ENCODE measurements around the gene USP54.
A peak's percentile ranks its signal among the peaks of the same experiment; 100 is the strongest.

The USP54 gene

DNA sequence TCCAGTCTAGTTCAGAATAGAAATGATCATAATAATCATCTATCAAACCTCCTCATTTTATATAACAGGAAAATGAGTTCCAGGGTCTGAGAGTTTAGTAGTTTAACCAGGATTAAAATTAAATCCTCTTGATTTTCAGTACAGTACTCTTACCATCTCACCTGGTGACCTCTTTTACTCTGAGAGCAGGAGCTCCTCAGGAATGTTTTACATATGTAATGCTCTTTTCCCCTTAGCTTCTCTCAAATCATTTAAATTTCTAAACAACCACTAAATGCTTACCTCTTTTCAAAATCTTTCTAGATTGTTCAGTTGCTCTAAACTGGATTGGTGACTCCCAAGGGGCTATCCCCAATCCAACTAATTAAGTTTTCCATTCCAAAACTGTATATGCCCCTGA, 85.1 kb downstream of the USP54 start:
- FAIRE-seq = no peak
- DNase-seq (ENCODE audit: insufficient read length, low spot score) = no peak
- TF ChIP-seq POU2F2 (IDR thresholded peaks at IDR 0.05; ENCODE audit: low read depth, low read length) (no peak), POLR2A (IDR thresholded peaks at IDR 0.05; ENCODE audit: low read depth, low read length) (no peak), TAF1 (IDR thresholded peaks at IDR 0.05; ENCODE audit: low read depth, low read length) (no peak), PAX5 (IDR thresholded peaks at IDR 0.05; ENCODE audit: insufficient read depth, low read length, severe bottlenecking) (no peak), SPI1 (IDR thresholded peaks at IDR 0.05; ENCODE audit: low read depth, low read length) (no peak), POLR2AphosphoS5 (IDR thresholded peaks at IDR 0.05; ENCODE audit: low read depth, low read length) (no peak)

DNA sequence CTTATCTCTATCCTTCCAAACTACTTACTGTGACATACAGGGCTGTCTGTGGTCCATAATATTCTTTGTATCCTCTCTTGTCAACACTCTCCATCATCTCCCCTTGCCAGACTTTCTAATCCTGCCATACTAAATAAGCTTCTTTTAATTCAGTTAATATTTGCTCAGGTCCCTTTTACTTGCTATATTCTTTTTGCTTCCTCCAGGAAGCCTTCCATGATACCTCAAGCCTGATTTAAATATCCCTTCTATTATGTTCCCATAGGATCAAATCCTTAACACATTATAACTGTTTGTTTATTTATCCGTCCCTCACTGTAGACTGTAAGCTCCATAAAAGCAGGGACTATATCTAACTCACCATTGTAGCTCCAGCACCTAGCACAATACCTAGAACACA, 88.1 kb downstream of the USP54 start:
- DNase-seq (ENCODE audit: insufficient read length, low spot score) = no peak
- no peak for TF ChIP-seq POLR2A (IDR thresholded peaks at IDR 0.05; ENCODE audit: low read depth, low read length)
- TF ChIP-seq TAF1 (IDR thresholded peaks at IDR 0.05; ENCODE audit: low read depth, low read length) = no peak
- no peak for TF ChIP-seq PAX5 (IDR thresholded peaks at IDR 0.05; ENCODE audit: insufficient read depth, low read length, severe bottlenecking)
- TF ChIP-seq SPI1 (IDR thresholded peaks at IDR 0.05; ENCODE audit: low read depth, low read length) = no peak
- TF ChIP-seq POLR2AphosphoS5 (IDR thresholded peaks at IDR 0.05; ENCODE audit: low read depth, low read length) = no peak
- no peak for TF ChIP-seq POU2F2 (IDR thresholded peaks at IDR 0.05; ENCODE audit: low read depth, low read length)
- no peak for FAIRE-seq

DNA sequence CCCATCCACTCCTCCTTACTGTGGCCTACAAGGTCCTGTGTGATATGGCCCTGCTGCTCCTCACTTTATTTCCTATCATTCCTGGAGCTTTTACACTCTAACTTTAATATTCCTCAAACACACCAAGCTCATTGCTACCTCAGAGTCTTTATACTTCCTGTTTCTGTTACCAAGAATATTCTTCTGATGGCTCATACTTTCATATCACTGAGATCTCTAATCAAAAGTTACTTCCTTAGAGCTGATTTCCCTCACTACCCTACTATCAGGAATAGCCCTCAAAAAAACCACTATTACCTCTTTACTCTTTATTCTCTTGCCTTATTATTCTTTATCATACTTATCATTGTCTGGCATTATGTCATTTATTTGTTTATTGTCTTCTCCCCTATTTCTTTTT, 89.5 kb downstream of the USP54 start:
- DNase-seq (ENCODE audit: insufficient read length, low spot score) = no peak
- no peak for TF ChIP-seq POU2F2 (IDR thresholded peaks at IDR 0.05; ENCODE audit: low read depth, low read length)
- no peak for TF ChIP-seq PAX5 (IDR thresholded peaks at IDR 0.05; ENCODE audit: insufficient read depth, low read length, severe bottlenecking)
- no peak for TF ChIP-seq POLR2AphosphoS5 (IDR thresholded peaks at IDR 0.05; ENCODE audit: low read depth, low read length)
- TF ChIP-seq TAF1 (IDR thresholded peaks at IDR 0.05; ENCODE audit: low read depth, low read length) = no peak
- no peak for TF ChIP-seq SPI1 (IDR thresholded peaks at IDR 0.05; ENCODE audit: low read depth, low read length)
- no peak for TF ChIP-seq POLR2A (IDR thresholded peaks at IDR 0.05; ENCODE audit: low read depth, low read length)
- no peak for FAIRE-seq

DNA sequence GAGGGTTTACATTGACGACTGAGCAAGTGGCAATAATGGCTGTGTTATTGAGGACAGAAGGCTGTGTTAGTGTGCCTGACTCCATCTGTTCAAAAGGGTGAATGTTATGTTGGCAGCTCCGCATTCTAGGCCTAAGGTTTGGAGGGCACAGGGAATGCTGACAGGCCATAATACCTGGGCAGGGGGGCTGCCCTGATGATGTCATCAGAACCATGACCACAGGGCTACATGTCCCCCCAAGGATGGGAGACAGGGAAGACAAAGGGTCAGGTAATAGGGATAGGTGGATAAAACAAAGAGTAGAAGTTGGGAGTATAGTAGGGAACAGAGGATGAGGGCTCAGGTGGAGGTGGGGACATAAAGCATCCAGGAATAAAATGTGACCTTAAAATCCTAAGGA, 93.5 kb downstream of the USP54 start:
- TF ChIP-seq POLR2A (IDR thresholded peaks at IDR 0.05; ENCODE audit: low read depth, low read length) = no peak
- TF ChIP-seq POU2F2 (IDR thresholded peaks at IDR 0.05; ENCODE audit: low read depth, low read length) = no peak
- no peak for TF ChIP-seq POLR2AphosphoS5 (IDR thresholded peaks at IDR 0.05; ENCODE audit: low read depth, low read length)
- TF ChIP-seq SPI1 (IDR thresholded peaks at IDR 0.05; ENCODE audit: low read depth, low read length) = no peak
- TF ChIP-seq PAX5 (IDR thresholded peaks at IDR 0.05; ENCODE audit: insufficient read depth, low read length, severe bottlenecking) = no peak
- TF ChIP-seq TAF1 (IDR thresholded peaks at IDR 0.05; ENCODE audit: low read depth, low read length) = no peak
- no peak for FAIRE-seq
- DNase-seq (ENCODE audit: insufficient read length, low spot score) = no peak

DNA sequence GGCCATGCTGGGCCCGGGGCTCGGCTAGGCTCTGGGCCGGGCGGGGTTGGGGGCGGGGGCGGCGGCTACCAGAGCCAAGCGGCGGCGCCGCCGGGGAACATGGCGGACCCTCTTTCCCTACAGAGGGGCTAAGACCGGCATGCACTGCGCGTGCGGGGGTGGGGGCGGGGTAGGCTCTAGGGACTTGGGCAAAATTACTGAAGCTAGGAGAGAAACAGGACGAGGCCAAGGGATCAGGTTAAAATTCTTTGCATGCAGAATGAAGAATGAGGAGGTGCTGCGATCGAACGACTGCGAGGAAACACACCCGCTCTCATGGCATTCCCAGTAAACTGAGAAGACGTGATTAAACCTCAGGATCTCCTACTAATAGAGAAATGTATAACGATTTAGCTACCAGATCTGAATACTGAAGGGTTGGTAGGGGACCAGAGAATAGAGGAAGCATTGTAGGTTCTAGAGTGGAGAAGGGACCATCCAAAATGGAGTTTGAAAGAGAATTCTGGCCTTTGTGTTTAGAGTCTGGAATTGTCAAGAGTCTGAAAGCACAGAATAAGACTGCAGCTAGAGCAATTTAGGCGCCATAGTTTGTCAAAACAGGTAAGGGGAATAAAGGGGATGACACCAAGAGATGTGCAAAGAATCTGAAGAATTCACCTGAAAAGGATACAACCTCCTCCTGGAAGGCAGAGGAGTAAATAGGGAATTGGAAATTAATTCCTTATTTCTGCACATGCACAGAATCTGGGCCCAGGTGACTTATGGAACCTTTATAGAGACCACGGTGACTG, 95.1 kb downstream of the USP54 start, which contains the start of gene PPP3CB:
TSS of gene PPP3CB (minus strand) at position 141 of the 791 bp plus-strand sequence. CDS start at position 6, 135 bp downstream.
- FAIRE-seq = peak; percentile 92
- TF ChIP-seq TAF1 (IDR thresholded peaks at IDR 0.05; ENCODE audit: low read depth, low read length) (no peak), POU2F2 (IDR thresholded peaks at IDR 0.05; ENCODE audit: low read depth, low read length) (peak; percentile 61; the same call in 1 of the 2 replicates)
- DNase-seq (ENCODE audit: insufficient read length, low spot score) = peak; percentile 71

DNA sequence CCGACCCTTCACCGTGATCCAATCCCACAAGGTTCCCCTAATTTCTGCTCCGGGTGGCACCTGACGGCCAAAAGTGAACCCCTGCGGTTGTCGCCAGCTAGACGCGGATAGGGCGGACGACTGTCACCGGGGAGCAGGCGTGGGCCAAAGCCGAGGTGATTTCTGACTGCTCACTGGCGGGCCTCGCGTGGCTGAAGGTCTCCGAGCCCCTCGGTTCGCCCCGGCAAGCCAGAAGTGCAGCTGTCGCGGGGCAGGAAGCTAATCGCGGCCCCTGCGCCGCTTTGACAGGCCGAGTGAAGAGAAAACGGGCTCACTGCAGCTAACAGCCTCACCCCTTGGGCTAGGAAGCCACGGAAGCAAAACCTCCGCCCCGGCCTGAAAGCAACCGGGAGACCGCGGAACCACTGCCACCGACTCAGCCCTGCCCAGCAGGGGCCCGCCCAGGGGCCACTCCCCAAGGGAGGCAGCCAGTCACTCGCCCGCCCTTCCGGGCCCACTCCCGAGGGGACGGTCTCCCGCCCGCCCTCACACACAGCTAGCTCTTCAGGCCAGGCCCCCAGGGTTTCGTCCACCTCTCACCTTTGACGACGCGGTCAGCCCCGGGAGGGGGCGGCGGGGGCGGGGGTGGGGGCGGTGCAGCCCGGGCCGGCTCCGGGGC, 95.8 kb downstream of the USP54 start:
- peak; percentile 84 for DNase-seq (ENCODE audit: insufficient read length, low spot score)
- peak; percentile 75 for TF ChIP-seq POLR2AphosphoS5 (IDR thresholded peaks at IDR 0.05; ENCODE audit: low read depth, low read length)
- no peak for TF ChIP-seq PAX5 (IDR thresholded peaks at IDR 0.05; ENCODE audit: insufficient read depth, low read length, severe bottlenecking)
- TF ChIP-seq SPI1 (IDR thresholded peaks at IDR 0.05; ENCODE audit: low read depth, low read length) = no peak
- peak; percentile 87 for TF ChIP-seq POLR2A (IDR thresholded peaks at IDR 0.05; ENCODE audit: low read depth, low read length)
- peak; percentile 41; the same call in 1 of the 2 replicates for TF ChIP-seq TAF1 (IDR thresholded peaks at IDR 0.05; ENCODE audit: low read depth, low read length)
- TF ChIP-seq POU2F2 (IDR thresholded peaks at IDR 0.05; ENCODE audit: low read depth, low read length) = no peak
- FAIRE-seq = no peak

DNA sequence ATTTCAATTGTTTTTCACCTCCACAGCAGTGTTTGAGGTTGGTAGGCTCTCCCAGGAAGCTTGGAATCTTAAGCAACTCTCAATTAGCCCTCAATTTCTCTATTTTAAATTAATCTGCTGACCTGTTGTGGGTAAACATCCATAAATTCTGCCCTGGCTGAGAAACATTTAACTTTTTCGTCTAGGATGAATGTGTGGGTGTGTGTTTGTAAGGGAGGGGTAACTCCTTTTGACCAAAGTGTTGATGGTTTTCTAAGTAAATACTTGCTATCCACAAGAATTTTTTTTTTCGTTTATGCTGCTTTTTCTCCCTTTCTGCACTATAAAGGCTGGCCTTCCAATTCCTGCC, 96.3 kb downstream of the USP54 start:
- TF ChIP-seq PAX5 (IDR thresholded peaks at IDR 0.05; ENCODE audit: insufficient read depth, low read length, severe bottlenecking) = no peak
- DNase-seq (ENCODE audit: insufficient read length, low spot score) (no peak), FAIRE-seq (no peak)

DNA sequence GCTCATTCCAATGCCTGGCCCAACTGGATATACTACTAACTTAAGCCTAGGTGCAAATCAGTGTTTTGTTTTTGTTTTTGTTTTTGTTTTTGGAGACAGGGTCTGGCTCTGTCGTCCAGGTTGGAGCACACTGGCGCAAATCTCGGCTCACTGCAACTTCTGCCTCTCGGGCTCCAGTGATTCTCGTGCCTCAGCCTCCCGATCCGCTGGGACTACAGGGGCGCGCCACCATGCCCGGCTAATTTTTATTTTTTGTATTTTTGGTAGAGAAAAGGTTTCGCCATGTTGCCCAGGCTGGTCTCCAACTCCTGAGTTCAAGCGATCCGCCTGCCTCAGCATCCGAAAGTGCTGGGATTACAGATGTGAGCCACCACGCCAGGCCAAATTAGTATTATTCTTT, 96.9 kb downstream of the USP54 start:
- no peak for DNase-seq (ENCODE audit: insufficient read length, low spot score)
- TF ChIP-seq POLR2A (IDR thresholded peaks at IDR 0.05; ENCODE audit: low read depth, low read length) (no peak), SPI1 (IDR thresholded peaks at IDR 0.05; ENCODE audit: low read depth, low read length) (no peak), TAF1 (IDR thresholded peaks at IDR 0.05; ENCODE audit: low read depth, low read length) (no peak), POLR2AphosphoS5 (IDR thresholded peaks at IDR 0.05; ENCODE audit: low read depth, low read length) (no peak)
- FAIRE-seq = no peak

DNA sequence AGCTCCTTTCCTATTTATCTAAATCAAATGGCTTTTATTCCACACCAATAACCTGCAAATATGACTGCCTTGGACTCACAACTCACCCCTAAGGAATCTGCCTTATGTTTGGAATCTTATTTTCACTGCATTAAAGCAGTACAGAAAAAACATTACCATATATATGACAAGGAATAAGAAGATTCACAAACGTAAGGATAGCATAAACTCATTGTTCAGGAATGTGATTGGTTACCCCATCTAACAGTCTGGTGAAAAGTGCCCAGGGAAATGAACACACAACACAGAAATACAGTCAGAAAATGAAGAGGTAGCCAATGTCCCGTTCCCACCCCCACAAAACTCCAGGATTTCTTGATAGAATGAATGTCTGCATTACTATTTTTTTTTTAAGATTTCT, 97.4 kb downstream of the USP54 start:
- TF ChIP-seq POLR2AphosphoS5 (IDR thresholded peaks at IDR 0.05; ENCODE audit: low read depth, low read length) = no peak
- TF ChIP-seq TAF1 (IDR thresholded peaks at IDR 0.05; ENCODE audit: low read depth, low read length) = no peak
- TF ChIP-seq PAX5 (IDR thresholded peaks at IDR 0.05; ENCODE audit: insufficient read depth, low read length, severe bottlenecking) = no peak
- TF ChIP-seq POU2F2 (IDR thresholded peaks at IDR 0.05; ENCODE audit: low read depth, low read length) = no peak
- no peak for TF ChIP-seq POLR2A (IDR thresholded peaks at IDR 0.05; ENCODE audit: low read depth, low read length)
- no peak for TF ChIP-seq SPI1 (IDR thresholded peaks at IDR 0.05; ENCODE audit: low read depth, low read length)
- DNase-seq (ENCODE audit: insufficient read length, low spot score) = no peak

DNA sequence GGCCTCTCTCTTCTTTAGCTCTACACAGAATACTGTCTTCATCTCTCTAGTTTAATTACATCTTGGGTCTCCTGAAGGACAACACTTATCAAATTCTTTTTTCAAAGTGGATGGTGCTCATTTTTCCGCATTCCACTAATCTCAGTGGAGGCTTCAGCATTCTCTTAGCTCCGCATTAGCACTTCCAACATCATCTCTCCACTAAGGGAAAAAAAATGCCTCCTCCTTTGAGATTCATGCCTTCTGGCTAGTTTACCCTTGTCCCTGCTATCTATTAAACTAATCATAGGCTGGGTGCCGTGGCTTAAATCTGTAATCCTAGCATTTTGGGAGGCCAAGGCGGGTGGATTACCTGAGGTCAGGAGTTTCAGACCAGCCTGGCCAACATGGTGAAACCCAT, 104.5 kb downstream of the USP54 start:
- no peak for FAIRE-seq
- no peak for DNase-seq (ENCODE audit: insufficient read length, low spot score)
- TF ChIP-seq TAF1 (IDR thresholded peaks at IDR 0.05; ENCODE audit: low read depth, low read length) = no peak
- TF ChIP-seq POU2F2 (IDR thresholded peaks at IDR 0.05; ENCODE audit: low read depth, low read length) = no peak
- no peak for TF ChIP-seq SPI1 (IDR thresholded peaks at IDR 0.05; ENCODE audit: low read depth, low read length)
- no peak for TF ChIP-seq POLR2AphosphoS5 (IDR thresholded peaks at IDR 0.05; ENCODE audit: low read depth, low read length)
- no peak for TF ChIP-seq PAX5 (IDR thresholded peaks at IDR 0.05; ENCODE audit: insufficient read depth, low read length, severe bottlenecking)
- TF ChIP-seq POLR2A (IDR thresholded peaks at IDR 0.05; ENCODE audit: low read depth, low read length) = no peak

More for the DNA sequence above, 97.4 kb downstream of the USP54 start:
- no peak for FAIRE-seq

Measured in GM12891 (cell line).